NB4 (cell line): ENCODE measurements around the gene KIF2C.

Experiments
- CTCF ChIP-seq: IDR thresholded peaks from one replicate; pipeline ENCODE4 v1.5.1; 2012; ENCODE audit warnings: low read depth, low read length
- MAX ChIP-seq: IDR thresholded peaks from 2 replicates; pipeline ENCODE4 v1.6.1; 2011; ENCODE audit warnings: low read depth, low read length
- MYC ChIP-seq: IDR thresholded peaks from 2 replicates; pipeline ENCODE4 v1.6.1; 2011; ENCODE audit warnings: low read depth, low read length
- POLR2A ChIP-seq: IDR thresholded peaks from 2 replicates; pipeline ENCODE4 v1.6.1; 2011; ENCODE audit warnings: mild to moderate bottlenecking; ENCODE audit not compliant: insufficient read length; ENCODE audit errors: extremely low read depth

DNA sequence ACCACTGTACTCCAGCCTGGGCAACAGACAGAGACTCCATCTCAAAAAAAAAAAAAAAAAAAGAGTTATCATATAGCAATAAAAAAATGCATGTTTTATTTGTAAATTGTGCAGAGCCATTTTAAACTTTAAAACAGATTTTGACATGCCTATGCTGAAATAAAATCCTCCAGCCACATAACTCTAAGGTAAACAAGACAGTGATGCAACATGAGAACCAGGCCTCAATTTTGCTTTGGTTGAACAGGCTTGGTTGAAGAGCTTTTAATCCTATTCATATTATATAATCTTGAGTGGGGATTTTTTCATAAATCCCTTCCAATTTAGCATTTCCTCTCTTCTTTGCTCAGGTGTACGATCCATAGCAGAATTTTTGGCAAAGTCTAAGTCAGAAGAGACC lies 39.1 kb upstream of the KIF2C start:
- TF ChIP-seq POLR2A (no peak), CTCF (no peak), MAX (no peak), MYC (no peak)
